ENCODE results near the gene PRPF6. TPM values are rescaled to one million over a fixed set of nuclear protein-coding genes. Genes with fewer than 3 reads are reported as not detected.

Gene PRPF6
- total and polyA plus RNA-seq, 2 of the 13 experiments (the other 11 are each of a cell fraction or from before 2014, with no cell fraction given) = 63.7 to 101 TPM

- CTCF ChIA-PET (ENCODE audit: low intra/inter-chr PET ratio, low total read pairs) = interaction anchor here (3.7 kb wide), 1 partner anchor 76 kb away, joined by 33 read pairs; the partner anchor contains the start of genes PRPF6 and SAMD10
- DNase-seq (ENCODE audit: low spot score) (peak; percentile 90), FAIRE-seq (no peak), ATAC-seq (peak; percentile 11)
- H3K27me3 ChIP-seq (ENCODE audit: control insufficient read depth in 1 of 2, insufficient read depth in 2 of 2, low read length in 2 of 2) = no peaks in the 10 kb centered on the region
- peak overlapping the region; percentile 72 for H3K9ac ChIP-seq (ENCODE audit: insufficient read depth, low read depth, low read length)
- no peaks in the 10 kb centered on the region for H3K9me3 ChIP-seq (ENCODE audit: low read length)
- in situ Hi-C loops (cut with HindIII; ENCODE audit: extremely low pct_ligation_motif_present, low pct_unique_long_range_greater_than_20kb) = loop anchor here (5.0 kb wide), 1 partner anchor 79 kb away; the partner anchor contains the start of gene SAMD10
- 9% methylated on average over 15 of the region's 22 CpGs for WGBS (ENCODE audit: low lambda C conversion rate)
- no peaks in the 10 kb centered on the region for H3K36me3 ChIP-seq (replicated peaks in 1 of 2; ENCODE audit: control insufficient read depth in 1 of 2, insufficient read depth in 2 of 2, low read length in 2 of 2)
- H3K4me3 ChIP-seq (replicated peaks in 1 of 3; ENCODE audit: insufficient read depth in 1 of 3, low read depth in 2 of 3, low read length in 3 of 3) = peak overlapping the region; percentile 40 to 69 (median 42)
- BruUV-seq (replicated peaks) = no TSS peak
- H4K20me1 ChIP-seq (ENCODE audit: insufficient read depth, low read length) = no peaks in the 10 kb centered on the region
- intact Hi-C loops (cut with micrococcal nuclease; ENCODE audit: unreplicated experiment) = loop anchor here (2.0 kb wide), 2 partner anchors 13 to 19 kb away; partner anchors contain the start of gene C20orf204
- POLR2A ChIA-PET = interaction anchor here (1.1 to 9.4 kb wide), 5 partner anchors 10 to 429 kb away, joined by 3 to 252 read pairs (median 6); partner anchors contain the start of genes C20orf204, GMEB2 and UCKL1
- no peaks in the 10 kb centered on the region for H3K79me2 ChIP-seq (ENCODE audit: insufficient read depth, low read length)
- H3K4me2 ChIP-seq (ENCODE audit: low read depth, low read length) = peak overlapping the region; percentile 87
- H3K27ac ChIP-seq (ENCODE audit: extremely low read length, insufficient read depth, low read length) = peak overlapping the region; percentile 77
- no peak overlapping the region for H2AFZ ChIP-seq (ENCODE audit: low read length)
- H3K4me1 ChIP-seq (ENCODE audit: insufficient read depth, low read length) = peaks cover 85% of the 10 kb centered on the region
- TF ChIP-seq ZNF235 (CRISPR knock-in tag; IDR thresholded peaks at IDR 0.05; ENCODE audit: borderline replicate concordance) (0 out of 2 replicates have a peak, but pooled peaks have one; percentile 28), ZNF644 (CRISPR knock-in tag; IDR thresholded peaks at IDR 0.05; ENCODE audit: low read depth) (peak; percentile 15; the same call in 1 of the 2 replicates), ZKSCAN8 (CRISPR knock-in tag; IDR thresholded peaks at IDR 0.05; ENCODE audit: borderline replicate concordance) (peak; percentile 73), TSC22D2 (CRISPR knock-in tag; IDR thresholded peaks at IDR 0.05; ENCODE audit: borderline replicate concordance) (peak; percentile 87; the same call in 1 of the 2 replicates), ZNF335 (CRISPR knock-in tag; IDR thresholded peaks at IDR 0.05) (0 out of 2 replicates have a peak, but pooled peaks have one; percentile 45), KDM1A (CRISPR knock-in tag; IDR thresholded peaks at IDR 0.05) (peak; percentile 100), FOXA3 (CRISPR knock-in tag; IDR thresholded peaks at IDR 0.05) (peak; percentile 14; the same call in 1 of the 2 replicates), FOXJ3 (CRISPR knock-in tag; IDR thresholded peaks at IDR 0.05; ENCODE audit: borderline replicate concordance) (0 out of 2 replicates have a peak, but pooled peaks have one; percentile 31), TP53 (CRISPR knock-in tag; conservative IDR thresholded peaks at IDR 0.05) (peak; percentile 18; the same call in 1 of the 2 replicates), JARID2 (CRISPR knock-in tag; IDR thresholded peaks at IDR 0.05; ENCODE audit: insufficient replicate concordance) (peak; percentile 49), TEAD3 (CRISPR knock-in tag; optimal IDR thresholded peaks at IDR 0.05; ENCODE audit: borderline replicate concordance) (peak; percentile 27), FOXC1 (CRISPR knock-in tag; IDR thresholded peaks at IDR 0.05; ENCODE audit: borderline replicate concordance) (peak; percentile 32; the same call in 1 of the 2 replicates), KLF16 (CRISPR knock-in tag; IDR thresholded peaks at IDR 0.05) (peak in 1 of 2 experiments; percentile 63; a peak in 1 of 4 replicates), ZMYM3 (CRISPR knock-in tag; IDR thresholded peaks at IDR 0.05) (peak; percentile 100), GATAD2A (CRISPR knock-in tag; IDR thresholded peaks at IDR 0.05) (peak; percentile 68), RAD21 (CRISPR knock-in tag; IDR thresholded peaks at IDR 0.05) (no peak; the same call in 1 of the 2 replicates), ARID2 (CRISPR knock-in tag; IDR thresholded peaks at IDR 0.05; ENCODE audit: borderline replicate concordance) (peak; percentile 23; the same call in 1 of the 2 replicates), TFAP4 (IDR thresholded peaks at IDR 0.05; ENCODE audit: borderline replicate concordance, low read depth) (peak; percentile 57; the same call in 1 of the 2 replicates), ZNF292 (CRISPR knock-in tag; IDR thresholded peaks at IDR 0.05; ENCODE audit: borderline replicate concordance, low read depth) (peak; percentile 44; the same call in 1 of the 2 replicates), RXRB (CRISPR knock-in tag; IDR thresholded peaks at IDR 0.05; ENCODE audit: borderline replicate concordance) (peak; percentile 61), ZNF619 (CRISPR knock-in tag; IDR thresholded peaks at IDR 0.05) (0 out of 2 replicates have a peak, but pooled peaks have one; percentile 90)
- TF ChIP-seq, protein P1, sequence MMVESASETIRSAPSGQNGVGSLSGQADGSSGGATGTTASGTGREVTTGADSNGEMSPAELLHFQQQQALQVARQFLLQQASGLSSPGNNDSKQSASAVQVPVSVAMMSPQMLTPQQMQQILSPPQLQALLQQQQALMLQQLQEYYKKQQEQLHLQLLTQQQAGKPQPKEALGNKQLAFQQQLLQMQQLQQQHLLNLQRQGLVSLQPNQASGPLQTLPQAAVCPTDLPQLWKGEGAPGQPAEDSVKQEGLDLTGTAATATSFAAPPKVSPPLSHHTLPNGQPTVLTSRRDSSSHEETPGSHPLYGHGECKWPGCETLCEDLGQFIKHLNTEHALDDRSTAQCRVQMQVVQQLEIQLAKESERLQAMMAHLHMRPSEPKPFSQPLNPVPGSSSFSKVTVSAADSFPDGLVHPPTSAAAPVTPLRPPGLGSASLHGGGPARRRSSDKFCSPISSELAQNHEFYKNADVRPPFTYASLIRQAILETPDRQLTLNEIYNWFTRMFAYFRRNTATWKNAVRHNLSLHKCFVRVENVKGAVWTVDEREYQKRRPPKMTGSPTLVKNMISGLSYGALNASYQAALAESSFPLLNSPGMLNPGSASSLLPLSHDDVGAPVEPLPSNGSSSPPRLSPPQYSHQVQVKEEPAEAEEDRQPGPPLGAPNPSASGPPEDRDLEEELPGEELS (CRISPR knock-in tag; IDR thresholded peaks at IDR 0.05) = peak; percentile 40; the same call in 1 of the 2 replicates
Observed at GRCh38 chr20:64055893-64056638, 75.1 kb downstream of the PRPF6 start.

Data from HepG2 (cell line).